Measurements from ENCODE around the gene PTPRM. TPM values are rescaled to one million over a fixed set of nuclear protein-coding genes. Genes with fewer than 3 reads are reported as not detected.

Gene PTPRM
- polyA plus RNA-seq, 1 of the 3 experiments (the other 2 are of a cell fraction), result 16.0 TPM

- TF ChIP-seq ZBTB33 (IDR thresholded peaks at IDR 0.05; ENCODE audit: borderline replicate concordance, low read depth) (no peak), USF2 (IDR thresholded peaks at IDR 0.05; ENCODE audit: borderline replicate concordance, low read depth, low read length) (no peak), PBX3 (IDR thresholded peaks at IDR 0.05) (no peak), YY1 (IDR thresholded peaks at IDR 0.05; ENCODE audit: low read depth) (no peak), IRF3 (IDR thresholded peaks at IDR 0.05; ENCODE audit: low read depth, low read length) (no peak), GATA2 (CRISPR knock-in tag; IDR thresholded peaks at IDR 0.05) (no peak), USF1 (IDR thresholded peaks at IDR 0.05; ENCODE audit: borderline replicate concordance, low read depth) (no peak), FOSL2 (IDR thresholded peaks at IDR 0.05; ENCODE audit: borderline replicate concordance, low read depth) (no peak)
Observed at GRCh38 chr18:7779211-7779610, 212.1 kb downstream of the PTPRM start (continued).

GRCh38 chr18:7784171-7784570, 217.1 kb downstream of the PTPRM start:
- no peak overlapping the region for H2AFZ ChIP-seq (ENCODE audit: low read depth)
- WGBS (ENCODE audit: low lambda C conversion rate), result 69% methylated on average over 4 of the region's 4 CpGs
- no peak overlapping the region for H3K4me3 ChIP-seq (ENCODE audit: low read depth in 2 of 2, low read length in 1 of 2)
- H3F3A ChIP-seq (replicated peaks; ENCODE audit: insufficient read depth), result no peaks in the 10 kb centered on the region
- DNase-seq, result no peak
- POLR2A ChIA-PET, result no interaction called here
- H3K36me3 ChIP-seq (replicated peaks in 1 of 2; ENCODE audit: control insufficient read depth in 1 of 2, insufficient read depth in 2 of 2, low read length in 1 of 2), result no peaks in the 10 kb centered on the region
- no peaks in the 10 kb centered on the region for H3K79me2 ChIP-seq (ENCODE audit: insufficient read depth)
- no peaks in the 10 kb centered on the region for H3K27me3 ChIP-seq (ENCODE audit: insufficient read depth)
- H3K9ac ChIP-seq, result no peak overlapping the region
- no peaks in the 10 kb centered on the region for H3K9me3 ChIP-seq
- H3K4me2 ChIP-seq, result no peak overlapping the region
- no peak overlapping the region for H3K27ac ChIP-seq (ENCODE audit: low read depth in 2 of 2, low read length in 1 of 2)
- TF ChIP-seq POLR2AphosphoS5 (IDR thresholded peaks at IDR 0.05; ENCODE audit: low read depth, low read length), result no peak
- no peaks in the 10 kb centered on the region for H3K9me2 ChIP-seq
- H4K20me1 ChIP-seq (ENCODE audit: insufficient read depth), result no peaks in the 10 kb centered on the region
- CTCF ChIA-PET, result no interaction called here
- H3K4me1 ChIP-seq (ENCODE audit: control insufficient read depth in 1 of 2, insufficient read depth in 2 of 2, low read depth in 1 of 2, low read length in 1 of 2), result no peaks in the 10 kb centered on the region
